ENCODE data around the gene PIP4P1. TPM values are rescaled to one million over a fixed set of nuclear protein-coding genes. Genes with fewer than 3 reads are reported as not detected.
"Not testable (repeated sequence)": the region's sequence is repeated elsewhere in the genome, so short reads cannot be mapped to it uniquely, and the experiment has no call there.

PIP4P1 gene
- polyA plus RNA-seq, 2 of the 4 experiments (the other 2 are of a cell fraction): 30.4 to 35.8 TPM

DNA sequence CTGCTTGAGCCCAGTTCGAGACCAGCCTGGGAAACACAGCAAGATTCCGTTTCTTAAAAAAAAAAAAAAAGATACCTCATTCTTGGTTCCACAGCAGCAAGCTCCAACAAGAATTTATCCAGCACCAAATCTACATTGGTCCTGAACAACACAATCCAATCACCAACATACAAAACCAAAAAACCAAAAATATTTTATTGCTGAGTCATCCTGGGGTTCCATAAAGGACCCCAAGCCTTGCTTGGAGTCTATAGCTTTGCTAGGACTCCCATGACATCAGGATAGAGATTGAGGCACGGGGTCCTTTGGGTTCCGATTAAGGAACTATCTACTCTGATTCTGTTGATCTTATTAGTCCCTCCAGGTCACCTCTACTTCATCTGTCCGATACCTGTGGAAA is 14.3 kb downstream of the PIP4P1 start:
- H3K4me1 ChIP-seq: no peaks in the 10 kb centered on the region
- H3K4me2 ChIP-seq: no peak overlapping the region
- DNase-seq (ENCODE audit: low read depth in 1 of 2, low spot score in 1 of 2) (no peak), ATAC-seq (no peak), FAIRE-seq (no peak)
- POLR2A ChIA-PET: interaction anchor here (1.1 to 1.4 kb wide), 2 partner anchors 9 kb away, joined by 3 to 4 read pairs; partner anchors contain the start of gene APEX1
- WGBS (ENCODE audit: missing lambda C conversion rate): 96% methylated on average over 5 of the region's 5 CpGs
- peak overlapping the region in 1 of 2 experiments; percentile 54; a peak in 3 of 6 replicates for H3K27ac ChIP-seq
- CTCF ChIA-PET: interaction anchor here (1.0 to 1.4 kb wide), 2 partner anchors 13 to 17 kb away, joined by 3 to 4 read pairs; no protein-coding TSS in a partner anchor
- TF ChIP-seq TFCP2L1 (CRISPR knock-in tag; IDR thresholded peaks at IDR 0.05): no peak
- TF ChIP-seq MAFK (IDR thresholded peaks at IDR 0.05; ENCODE audit: partially characterized antibody): peak; percentile 87
- peak; percentile 97 for TF ChIP-seq NFE2L2 (conservative IDR thresholded peaks at IDR 0.05; ENCODE audit: low read length)
- H3K9me3 ChIP-seq: no peaks in the 10 kb centered on the region
- H3K4me3 ChIP-seq: no peak overlapping the region

- H3K27ac ChIP-seq; ATAC-seq; POLR2A ChIA-PET; H3K4me3 ChIP-seq; H3K4me1 ChIP-seq; DNase-seq (ENCODE audit: low read depth in 1 of 2, low spot score in 1 of 2); CTCF ChIA-PET; H3K4me2 ChIP-seq; FAIRE-seq; H3K9me3 ChIP-seq: not testable (repeated sequence)
- 73% methylated on average over 3 of the region's 4 CpGs for WGBS (ENCODE audit: missing lambda C conversion rate)
Measured at GRCh38 chr14:20443650-20444049, 17.6 kb downstream of the PIP4P1 start.

GRCh38 chr14:20441461-20441860 is 19.8 kb downstream of the PIP4P1 start:
- Histone ChIP-seq H3K9me3 (no peaks in the 10 kb centered on the region), H3K4me1 (no peaks in the 10 kb centered on the region), H3K4me2 (no peak overlapping the region), H3K4me3 (no peak overlapping the region), H3K27ac (no peak overlapping the region)
- FAIRE-seq: no peak
- 94% methylated on average over 2 of the region's 2 CpGs for WGBS (ENCODE audit: missing lambda C conversion rate)
- TF ChIP-seq RARB (CRISPR knock-in tag; IDR thresholded peaks at IDR 0.05) (no peak), POLR2A (IDR thresholded peaks at IDR 0.05; ENCODE audit: low read length) (no peak), MAX (IDR thresholded peaks at IDR 0.05) (no peak), SMC3 (IDR thresholded peaks at IDR 0.05) (no peak), KDM5A (IDR thresholded peaks at IDR 0.05) (no peak), SREBF2 (IDR thresholded peaks at IDR 0.05) (no peak)
- ChIA-PET CTCF (interaction anchor here (0.9 to 1.1 kb wide), 2 partner anchors 23 to 73 kb away, joined by 3 read pairs; no protein-coding TSS in a partner anchor), POLR2A (interaction anchor here (0.6 kb wide), 1 partner anchor 24 kb away, joined by 4 read pairs; no protein-coding TSS in a partner anchor)
- DNase-seq (ENCODE audit: low read depth in 1 of 2, low spot score in 1 of 2): no peak
- ATAC-seq: no peak

- H3K4me3 ChIP-seq: no peak overlapping the region
- WGBS (ENCODE audit: missing lambda C conversion rate): 73% methylated on average over 5 of the region's 5 CpGs
- no peak for FAIRE-seq
- peak in 1 of 2 experiments; percentile 47; a peak in 3 of 6 replicates for ATAC-seq
- H3K27ac ChIP-seq: no peak overlapping the region
- no peak for TF ChIP-seq ESRRA (IDR thresholded peaks at IDR 0.05; ENCODE audit: borderline replicate concordance, low read length)
- TF ChIP-seq, protein P1, sequence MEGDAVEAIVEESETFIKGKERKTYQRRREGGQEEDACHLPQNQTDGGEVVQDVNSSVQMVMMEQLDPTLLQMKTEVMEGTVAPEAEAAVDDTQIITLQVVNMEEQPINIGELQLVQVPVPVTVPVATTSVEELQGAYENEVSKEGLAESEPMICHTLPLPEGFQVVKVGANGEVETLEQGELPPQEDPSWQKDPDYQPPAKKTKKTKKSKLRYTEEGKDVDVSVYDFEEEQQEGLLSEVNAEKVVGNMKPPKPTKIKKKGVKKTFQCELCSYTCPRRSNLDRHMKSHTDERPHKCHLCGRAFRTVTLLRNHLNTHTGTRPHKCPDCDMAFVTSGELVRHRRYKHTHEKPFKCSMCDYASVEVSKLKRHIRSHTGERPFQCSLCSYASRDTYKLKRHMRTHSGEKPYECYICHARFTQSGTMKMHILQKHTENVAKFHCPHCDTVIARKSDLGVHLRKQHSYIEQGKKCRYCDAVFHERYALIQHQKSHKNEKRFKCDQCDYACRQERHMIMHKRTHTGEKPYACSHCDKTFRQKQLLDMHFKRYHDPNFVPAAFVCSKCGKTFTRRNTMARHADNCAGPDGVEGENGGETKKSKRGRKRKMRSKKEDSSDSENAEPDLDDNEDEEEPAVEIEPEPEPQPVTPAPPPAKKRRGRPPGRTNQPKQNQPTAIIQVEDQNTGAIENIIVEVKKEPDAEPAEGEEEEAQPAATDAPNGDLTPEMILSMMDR (IDR thresholded peaks at IDR 0.05): no peak
- no peak for TF ChIP-seq HOXB5 (CRISPR knock-in tag; IDR thresholded peaks at IDR 0.05)
- TF ChIP-seq MYC (IDR thresholded peaks at IDR 0.05; ENCODE audit: borderline replicate concordance, low read length): no peak
- no peak for TF ChIP-seq ZFP36 (IDR thresholded peaks at IDR 0.05; ENCODE audit: borderline replicate concordance, partially characterized antibody)
- no peak for TF ChIP-seq EHF (CRISPR knock-in tag; IDR thresholded peaks at IDR 0.05)
- no peak for TF ChIP-seq NFE2L2 (conservative IDR thresholded peaks at IDR 0.05; ENCODE audit: low read length)
- TF ChIP-seq, protein P2, sequence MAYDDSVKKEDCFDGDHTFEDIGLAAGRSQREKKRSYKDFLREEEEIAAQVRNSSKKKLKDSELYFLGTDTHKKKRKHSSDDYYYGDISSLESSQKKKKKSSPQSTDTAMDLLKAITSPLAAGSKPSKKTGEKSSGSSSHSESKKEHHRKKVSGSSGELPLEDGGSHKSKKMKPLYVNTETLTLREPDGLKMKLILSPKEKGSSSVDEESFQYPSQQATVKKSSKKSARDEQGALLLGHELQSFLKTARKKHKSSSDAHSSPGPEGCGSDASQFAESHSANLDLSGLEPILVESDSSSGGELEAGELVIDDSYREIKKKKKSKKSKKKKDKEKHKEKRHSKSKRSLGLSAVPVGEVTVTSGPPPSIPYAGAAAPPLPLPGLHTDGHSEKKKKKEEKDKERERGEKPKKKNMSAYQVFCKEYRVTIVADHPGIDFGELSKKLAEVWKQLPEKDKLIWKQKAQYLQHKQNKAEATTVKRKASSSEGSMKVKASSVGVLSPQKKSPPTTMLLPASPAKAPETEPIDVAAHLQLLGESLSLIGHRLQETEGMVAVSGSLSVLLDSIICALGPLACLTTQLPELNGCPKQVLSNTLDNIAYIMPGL (CRISPR knock-in tag; IDR thresholded peaks at IDR 0.05; ENCODE audit: borderline replicate concordance): no peak
- no peak for TF ChIP-seq GATA3 (IDR thresholded peaks at IDR 0.05; ENCODE audit: borderline replicate concordance)
- TF ChIP-seq HOXA7 (CRISPR knock-in tag; IDR thresholded peaks at IDR 0.05): no peak
- TF ChIP-seq RNF2 (IDR thresholded peaks at IDR 0.05; ENCODE audit: borderline replicate concordance, low read depth): no peak
- TF ChIP-seq FOSL2 (IDR thresholded peaks at IDR 0.05): no peak
- TF ChIP-seq FOSL2 (CRISPR knock-in tag; IDR thresholded peaks at IDR 0.05): no peak
- TF ChIP-seq PHF8 (IDR thresholded peaks at IDR 0.05; ENCODE audit: borderline replicate concordance, low read depth): no peak
- no peak for TF ChIP-seq MAFK (IDR thresholded peaks at IDR 0.05; ENCODE audit: partially characterized antibody)
- TF ChIP-seq, protein P3, sequence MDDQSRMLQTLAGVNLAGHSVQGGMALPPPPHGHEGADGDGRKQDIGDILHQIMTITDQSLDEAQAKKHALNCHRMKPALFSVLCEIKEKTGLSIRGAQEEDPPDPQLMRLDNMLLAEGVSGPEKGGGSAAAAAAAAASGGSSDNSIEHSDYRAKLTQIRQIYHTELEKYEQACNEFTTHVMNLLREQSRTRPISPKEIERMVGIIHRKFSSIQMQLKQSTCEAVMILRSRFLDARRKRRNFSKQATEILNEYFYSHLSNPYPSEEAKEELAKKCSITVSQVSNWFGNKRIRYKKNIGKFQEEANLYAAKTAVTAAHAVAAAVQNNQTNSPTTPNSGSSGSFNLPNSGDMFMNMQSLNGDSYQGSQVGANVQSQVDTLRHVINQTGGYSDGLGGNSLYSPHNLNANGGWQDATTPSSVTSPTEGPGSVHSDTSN (IDR thresholded peaks at IDR 0.05): no peak
- TF ChIP-seq CBX8 (IDR thresholded peaks at IDR 0.05): no peak
- no peak overlapping the region for H3K4me2 ChIP-seq
- ChIA-PET CTCF (interaction anchor here (0.8 to 1.1 kb wide), 3 partner anchors 9 to 73 kb away, joined by 3 to 4 read pairs (median 3); no protein-coding TSS in a partner anchor), POLR2A (no interaction called here)
- DNase-seq (ENCODE audit: low read depth in 1 of 2, low spot score in 1 of 2): no peak
- H3K9me3 ChIP-seq: no peaks in the 10 kb centered on the region
- H3K4me1 ChIP-seq: no peaks in the 10 kb centered on the region
Measured at GRCh38 chr14:20440882-20441281, 20.4 kb downstream of the PIP4P1 start.
